Stimulated activated CD4-positive, alpha-beta T cell treated with anti-CD3 and anti-CD28 coated beads, Interleukin-1b, Interleukin-23, amount 100 ng/mL, for 1 hour (primary cell): ENCODE results near the gene TUBD1.
"Not testable (repeated sequence)": the region's sequence is repeated elsewhere in the genome, so short reads cannot be mapped to it uniquely, and the experiment has no call there.

ENCODE experiments used
- DNase-seq, 2 donors: peaks; one replicate each; pipeline ENCODE4 v3.0.0-alpha.2; 2020; ENCODE audit warnings: low read depth in 2 of 2

Gene TUBD1

DNA sequence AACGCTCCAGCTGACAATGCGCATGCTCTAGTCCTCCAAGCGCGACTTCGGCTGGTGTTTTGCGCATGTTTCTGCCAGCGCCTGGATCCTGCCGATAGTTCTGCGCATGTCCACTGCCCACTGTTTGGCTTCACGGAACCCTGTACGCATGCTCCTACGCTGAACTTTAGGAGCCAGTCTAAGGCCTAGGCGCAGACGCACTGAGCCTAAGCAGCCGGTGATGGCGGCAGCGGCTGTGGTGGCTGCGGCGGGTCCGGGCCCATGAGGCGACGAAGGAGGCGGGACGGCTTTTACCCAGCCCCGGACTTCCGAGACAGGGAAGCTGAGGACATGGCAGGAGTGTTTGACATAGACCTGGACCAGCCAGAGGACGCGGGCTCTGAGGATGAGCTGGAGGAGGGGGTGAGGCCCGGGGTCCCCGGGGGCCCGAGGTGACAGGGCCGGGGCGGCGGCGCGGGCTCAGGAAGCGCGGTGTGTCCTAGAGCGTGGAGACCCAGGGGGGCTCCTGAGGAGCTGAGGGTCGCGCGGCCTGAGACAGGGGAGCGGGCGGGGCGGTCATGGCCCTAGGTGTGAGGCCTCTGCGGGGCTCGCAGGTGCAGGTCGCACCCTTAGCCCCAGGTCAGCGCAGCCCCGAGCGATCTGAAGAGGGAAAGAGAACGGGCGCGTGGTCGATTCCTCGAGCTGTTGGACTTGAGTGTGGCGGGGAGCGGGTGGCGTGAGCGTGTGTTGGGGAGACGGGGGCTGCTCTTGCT, at the start of gene TUBD1, which contains the start of gene RPS6KB1:
TUBD1 (minus strand) TSS at position 20 of the 752 bp plus-strand sequence. CDS start 1,941 bp downstream, outside the sequence.
RPS6KB1 (plus strand) TSS at position 198 of the 752 bp plus-strand sequence; CDS start at position 262, 64 bp downstream.
- DNase-seq, result peak; percentile 86 to 95

DNA sequence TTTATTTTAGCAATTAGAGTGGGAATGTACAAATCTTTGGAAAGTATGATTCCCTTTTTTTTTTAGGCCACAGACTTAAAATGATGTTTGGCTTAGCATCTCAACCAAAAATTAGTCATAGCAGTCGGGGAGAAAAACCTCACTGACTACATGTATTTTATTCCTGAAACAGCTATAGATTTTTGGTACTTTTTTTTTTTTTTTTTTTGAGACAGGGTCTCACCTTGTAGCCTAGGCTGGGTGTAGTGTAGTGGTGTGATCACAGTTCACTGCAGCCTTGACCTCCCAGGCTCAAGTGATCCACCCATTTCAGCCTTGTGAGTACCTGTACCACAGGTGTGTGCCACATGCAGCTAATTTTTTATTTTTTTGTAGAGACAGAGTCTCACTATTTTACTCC, 48.4 kb upstream of the TUBD1 start:
- DNase-seq, result no peak

DNA sequence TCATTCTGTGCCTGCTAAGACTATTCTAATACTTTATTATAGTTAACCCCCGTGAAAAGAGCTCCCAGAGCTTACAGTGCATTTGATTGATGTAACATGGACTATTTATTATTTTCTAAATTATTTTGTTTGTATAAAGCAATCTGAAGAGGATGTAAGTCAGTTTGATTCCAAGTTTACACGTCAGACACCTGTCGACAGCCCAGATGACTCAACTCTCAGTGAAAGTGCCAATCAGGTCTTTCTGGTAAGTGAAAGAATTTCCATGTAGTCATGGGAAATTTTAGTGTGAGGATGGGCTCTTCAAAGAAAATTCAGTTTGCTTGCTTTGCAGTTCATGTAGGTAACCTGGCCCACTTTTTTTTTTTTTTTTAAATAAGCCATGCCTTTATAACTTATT, 48.0 kb upstream of the TUBD1 start:
- DNase-seq, result not testable (repeated sequence)

DNA sequence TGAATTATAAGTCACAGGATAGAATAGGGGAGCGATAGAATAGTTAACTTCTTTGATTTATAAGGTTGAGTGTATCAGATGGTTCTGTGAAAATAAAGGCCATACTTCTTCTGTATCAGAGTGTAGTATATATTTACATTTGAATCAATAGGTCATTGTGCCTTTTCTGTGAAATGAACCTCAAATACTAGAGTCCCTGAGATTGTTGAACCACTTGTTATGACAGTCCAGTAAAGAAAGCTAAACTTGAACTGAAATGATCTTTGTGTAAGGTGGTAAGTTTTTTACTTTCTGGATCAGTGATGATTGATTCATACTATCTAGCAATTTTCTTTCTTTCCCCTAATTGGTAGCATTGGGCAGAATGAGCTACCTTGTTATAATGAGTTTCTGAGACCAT, 40.6 kb upstream of the TUBD1 start:
- DNase-seq, result not testable (repeated sequence)

DNA sequence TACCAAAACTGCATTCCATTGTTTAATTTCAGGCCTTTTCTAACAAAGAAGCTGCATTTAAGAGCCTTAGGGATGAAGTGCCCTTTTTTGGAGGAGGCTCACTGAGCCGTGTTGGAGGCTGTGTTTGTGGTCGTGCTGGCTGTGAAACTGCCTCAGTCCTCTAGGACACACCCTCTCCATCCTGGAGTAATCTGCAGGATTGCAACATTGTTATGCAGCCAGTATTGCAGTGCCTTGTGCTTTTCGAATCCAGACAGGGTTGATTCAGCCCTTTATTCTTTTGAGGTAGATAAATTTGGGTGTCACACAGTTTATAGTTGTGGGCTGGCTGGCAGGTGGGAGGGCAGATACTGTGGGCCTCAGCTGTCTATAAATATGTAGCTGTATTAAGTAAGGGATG, 38.0 kb upstream of the TUBD1 start:
- not testable (repeated sequence) for DNase-seq

DNA sequence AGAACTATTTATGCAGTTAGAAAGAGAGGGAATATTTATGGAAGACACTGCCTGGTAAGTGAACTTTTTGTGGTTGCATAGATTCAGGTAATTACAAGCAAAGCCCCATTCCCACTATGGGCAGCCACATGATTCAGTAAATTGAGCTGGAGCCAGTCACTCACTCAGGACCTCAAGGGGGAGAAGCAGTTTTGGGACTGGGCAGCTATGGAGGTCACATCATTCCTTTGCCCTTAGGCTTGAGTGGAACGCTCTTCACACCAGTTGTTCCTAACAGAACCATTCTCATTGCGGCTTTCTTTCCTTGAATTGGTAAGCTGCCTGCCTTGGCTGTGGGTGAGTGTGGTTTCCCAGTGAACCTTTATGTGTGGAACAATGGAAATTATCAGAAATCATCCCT, 37.4 kb upstream of the TUBD1 start:
- DNase-seq, result not testable (repeated sequence)

GRCh38 chr17:59920637-59921036, 27.9 kb upstream of the TUBD1 start:
- not testable (repeated sequence) for DNase-seq

DNA sequence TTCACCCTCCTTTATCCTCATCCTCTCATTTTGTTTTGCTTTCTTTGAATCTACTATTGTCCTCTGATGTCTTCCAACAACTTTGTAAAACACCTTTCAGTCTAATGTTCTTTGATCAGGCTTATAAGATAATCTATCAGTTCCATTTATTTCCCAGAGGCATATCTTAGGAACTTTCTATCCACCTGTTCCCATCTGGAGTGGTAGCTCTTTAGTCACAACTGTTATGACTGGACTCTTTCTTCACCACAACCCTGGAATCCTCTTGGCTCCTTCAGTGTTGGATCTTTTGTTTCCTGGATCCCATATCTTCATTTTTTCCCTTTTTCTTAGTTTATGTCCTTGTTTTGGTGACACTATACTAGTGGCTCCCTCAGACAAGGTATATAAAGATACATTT, 23.7 kb upstream of the TUBD1 start:
- DNase-seq, result no peak

- no peak for DNase-seq
These were observed 21.6 kb upstream of the TUBD1 start for GRCh38 chr17:59914274-59914854.

DNA sequence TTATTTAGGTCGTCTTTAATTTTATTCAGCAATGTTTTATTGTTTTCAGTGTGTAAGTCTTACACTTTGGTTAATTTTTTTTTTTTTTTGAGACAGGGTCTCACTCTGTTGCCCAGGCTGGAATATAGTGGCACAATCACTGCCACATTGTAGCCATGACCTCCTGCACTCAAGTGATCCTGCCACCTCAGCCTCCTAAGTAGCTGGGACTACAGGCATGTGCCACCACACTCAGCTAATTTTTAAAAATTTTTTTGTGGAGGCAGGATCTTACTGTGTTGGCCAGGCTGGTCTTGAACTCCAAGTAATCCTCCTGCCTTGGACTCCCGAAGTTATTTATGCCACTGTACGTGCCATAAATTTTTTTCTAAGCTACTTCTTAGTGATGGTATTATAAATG, 14.7 kb upstream of the TUBD1 start:
- no peak for DNase-seq

DNA sequence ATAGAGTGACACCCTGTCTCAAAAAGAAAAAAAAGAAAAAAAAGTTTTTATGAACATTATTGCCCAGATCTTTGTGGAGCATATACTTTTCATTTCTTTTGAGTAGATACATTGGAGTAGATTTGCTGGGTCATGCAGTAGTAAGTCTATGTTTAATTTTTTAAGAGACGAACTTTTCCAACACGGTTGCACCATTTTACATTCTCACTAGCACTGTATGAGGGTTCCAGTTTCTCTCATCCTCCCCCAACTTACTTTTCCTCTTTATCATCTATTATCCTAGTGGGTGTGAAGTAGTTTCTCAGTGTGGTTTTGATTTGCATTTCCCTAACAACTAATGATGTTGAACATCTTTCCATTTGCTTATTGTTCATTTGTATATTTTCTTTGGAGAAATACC, 10.7 kb upstream of the TUBD1 start:
- DNase-seq, result no peak

DNA sequence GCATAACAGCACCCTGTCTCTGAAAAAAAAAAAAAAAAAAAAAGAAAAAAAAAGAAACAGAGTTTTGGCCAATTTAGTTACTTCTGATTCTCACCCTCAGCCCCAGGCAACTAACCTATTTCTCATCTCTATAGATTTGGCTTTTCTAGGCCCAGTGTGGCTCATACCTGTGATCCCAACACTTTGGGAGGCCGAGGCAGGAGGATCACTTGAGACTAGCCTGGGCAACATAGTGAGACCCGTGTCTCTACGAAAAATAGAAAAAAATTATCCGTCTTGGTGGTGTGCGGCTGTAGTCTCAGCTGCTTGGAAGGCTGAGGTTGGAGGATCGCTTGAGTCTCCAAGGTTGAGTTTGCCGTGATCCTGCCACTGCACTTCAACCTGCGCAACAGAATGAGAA, 8.9 kb upstream of the TUBD1 start:
- DNase-seq, result no peak

GRCh38 chr17:59899099-59899498, 6.4 kb upstream of the TUBD1 start:
- no peak for DNase-seq

- no peak for DNase-seq
These were observed 4.3 kb upstream of the TUBD1 start for GRCh38 chr17:59897090-59897489.

GRCh38 chr17:59893676-59894100, 945 bp upstream of the TUBD1 start:
- no peak for DNase-seq

- DNase-seq, result peak in 1 of 2 donors; percentile 3
These were observed 356 bp downstream of the TUBD1 start for GRCh38 chr17:59892251-59892923.

DNA sequence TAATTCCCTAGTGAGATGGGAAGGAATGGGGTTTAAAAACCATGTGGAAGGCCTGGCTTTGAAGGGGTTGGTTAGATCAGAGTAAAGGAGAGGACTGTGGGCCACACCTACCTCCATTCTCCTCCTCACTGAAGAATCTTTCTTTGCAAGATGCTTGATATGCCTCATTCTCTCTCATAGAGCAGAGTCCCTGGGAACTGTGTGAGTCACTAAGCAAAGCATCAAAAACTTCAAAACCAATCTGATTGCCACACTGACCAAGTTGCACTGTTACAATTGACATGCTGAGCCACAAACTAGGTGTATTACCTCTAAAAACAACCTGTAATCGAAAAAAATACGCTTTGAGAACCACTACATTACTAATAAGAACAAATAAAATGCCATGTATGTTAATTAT, 2.0 kb downstream of the TUBD1 start:
- DNase-seq, result no peak

GRCh38 chr17:59888145-59888750, 4.5 kb downstream of the TUBD1 start:
- no peak for DNase-seq

DNA sequence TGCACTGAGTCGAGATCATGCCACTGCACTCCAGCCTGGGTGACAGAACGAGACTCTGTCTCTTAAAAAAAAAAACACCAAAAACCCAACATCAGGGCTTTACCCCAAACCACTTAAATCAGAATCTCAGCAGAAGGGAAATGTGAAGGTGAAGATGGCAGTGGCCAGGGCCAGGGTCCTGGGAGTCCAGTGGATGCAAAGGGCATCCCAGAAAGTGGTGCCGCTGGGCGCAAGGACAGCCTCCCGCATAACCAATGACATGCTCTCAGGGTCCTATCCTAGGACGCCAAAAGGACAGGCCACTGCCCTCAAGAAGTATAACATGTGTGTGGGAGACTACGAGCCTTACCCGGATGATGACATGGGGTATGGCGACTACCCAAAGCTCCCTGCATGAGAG, 7.9 kb downstream of the TUBD1 start:
- DNase-seq, result no peak

GRCh38 chr17:59878624-59879023, 14.1 kb downstream of the TUBD1 start:
- DNase-seq, result no peak

- no peak for DNase-seq
These were observed 14.8 kb downstream of the TUBD1 start for GRCh38 chr17:59877965-59878364.

- DNase-seq, result no peak
These were observed 16.6 kb downstream of the TUBD1 start for GRCh38 chr17:59876107-59876506.
